ENCODE data around the gene TRIAP1.
"Not testable (repeated sequence)": the region's sequence is repeated elsewhere in the genome, so short reads cannot be mapped to it uniquely, and the experiment has no call there.

Gene TRIAP1

DNA sequence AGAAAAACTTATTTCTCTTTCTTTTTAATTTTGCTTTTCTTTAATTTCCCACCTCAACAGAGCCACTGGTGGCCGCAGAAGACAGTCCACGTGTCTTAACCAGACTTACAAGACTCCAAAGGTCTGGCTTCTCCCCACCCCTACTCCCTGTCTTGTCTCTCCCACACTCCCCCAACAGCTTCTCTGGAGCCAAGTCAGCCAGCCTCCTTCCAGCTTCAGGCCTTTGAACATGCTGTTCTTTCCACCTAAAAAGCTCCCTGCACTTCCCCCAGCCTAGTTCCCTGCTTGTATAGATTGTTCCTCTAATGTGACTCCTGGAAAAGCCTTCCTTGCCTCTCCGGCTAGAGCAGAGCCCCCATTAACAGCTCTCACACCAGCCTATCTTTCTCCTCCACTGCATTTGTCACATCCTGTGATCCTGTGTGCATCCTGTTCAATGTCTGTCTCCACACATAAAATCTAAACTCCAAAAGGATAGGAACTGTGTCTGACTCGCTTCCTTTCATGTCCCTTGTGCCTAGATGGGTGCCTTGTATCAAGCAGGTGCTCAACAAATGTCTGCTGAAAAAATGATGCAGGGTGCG, 42.0 kb upstream of the TRIAP1 start:
- Histone ChIP-seq H2BK5ac (ENCODE audit: low read length) (no peak overlapping the region), H3K79me1 (ENCODE audit: low read length) (no peaks in the 10 kb centered on the region), H3K27me3 (ENCODE audit: insufficient read depth, low read length, poor library complexity) (no peaks in the 10 kb centered on the region), H3K23ac (ENCODE audit: low read length) (no peak overlapping the region), H3K9ac (ENCODE audit: low read length) (no peak overlapping the region), H3K4ac (ENCODE audit: low read depth, low read length) (no peak overlapping the region), H3K4me1 (ENCODE audit: control insufficient read depth, low read depth, low read length) (no peaks in the 10 kb centered on the region), H3K18ac (ENCODE audit: low read length) (no peak overlapping the region), H4K8ac (ENCODE audit: low read depth, low read length) (no peak overlapping the region), H2AK5ac (ENCODE audit: low read length) (no peak overlapping the region), H3K79me2 (ENCODE audit: control insufficient read depth, insufficient read depth, low read length) (no peaks in the 10 kb centered on the region), H3K56ac (ENCODE audit: low read length) (no peak overlapping the region), H3K27ac (ENCODE audit: low read depth, low read length) (no peak overlapping the region), H3K4me2 (ENCODE audit: low read length) (no peak overlapping the region), H2BK15ac (replicated peaks; ENCODE audit: low read depth) (no peak overlapping the region), H3K4me3 (ENCODE audit: low read length) (no peak overlapping the region), H3K36me3 (ENCODE audit: control insufficient read depth, insufficient read depth, low read length) (no peaks in the 10 kb centered on the region), H4K5ac (ENCODE audit: low read length) (no peak overlapping the region), H2BK120ac (ENCODE audit: low read depth, low read length) (no peak overlapping the region)
- no peak for DNase-seq
- no CpG with 5 or more reads among the region's 5 CpGs for WGBS (ENCODE audit: extremely low coverage, insufficient coverage, low lambda C conversion rate)

DNA sequence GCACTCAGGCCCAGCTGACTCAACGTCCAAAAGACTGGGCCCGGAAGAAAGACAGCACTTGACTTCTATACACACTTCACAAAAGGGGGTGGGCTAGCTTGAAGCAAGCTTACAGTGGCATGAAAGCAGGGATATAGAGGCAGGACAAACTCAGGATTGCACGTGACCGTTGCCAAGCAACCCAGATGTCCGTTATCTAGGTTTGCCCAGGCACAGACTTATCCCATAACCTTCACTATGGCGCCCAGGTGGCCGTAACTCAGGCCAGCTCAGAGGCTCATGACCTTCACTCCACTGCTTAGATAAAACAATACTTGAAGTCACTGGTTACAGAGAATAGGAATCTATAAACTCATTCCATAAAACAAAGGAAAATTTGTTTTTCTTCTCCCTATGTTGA, 41.4 kb upstream of the TRIAP1 start:
- H3K56ac ChIP-seq (ENCODE audit: low read length); H3K27ac ChIP-seq (ENCODE audit: low read depth, low read length); DNase-seq; H3K79me1 ChIP-seq (ENCODE audit: low read length); H2BK5ac ChIP-seq (ENCODE audit: low read length); H2BK15ac ChIP-seq (replicated peaks; ENCODE audit: low read depth); H3K27me3 ChIP-seq (ENCODE audit: insufficient read depth, low read length, poor library complexity); H2BK120ac ChIP-seq (ENCODE audit: low read depth, low read length); H3K4me3 ChIP-seq (ENCODE audit: low read length); H3K23ac ChIP-seq (ENCODE audit: low read length); H3K79me2 ChIP-seq (ENCODE audit: control insufficient read depth, insufficient read depth, low read length); H4K8ac ChIP-seq (ENCODE audit: low read depth, low read length); H3K4ac ChIP-seq (ENCODE audit: low read depth, low read length); H2AK5ac ChIP-seq (ENCODE audit: low read length); H3K4me2 ChIP-seq (ENCODE audit: low read length); H3K4me1 ChIP-seq (ENCODE audit: control insufficient read depth, low read depth, low read length); H3K36me3 ChIP-seq (ENCODE audit: control insufficient read depth, insufficient read depth, low read length); H3K9ac ChIP-seq (ENCODE audit: low read length); H4K5ac ChIP-seq (ENCODE audit: low read length); H3K18ac ChIP-seq (ENCODE audit: low read length): not testable (repeated sequence)
- WGBS (ENCODE audit: extremely low coverage, insufficient coverage, low lambda C conversion rate): no CpG with 5 or more reads among the region's 7 CpGs

DNA sequence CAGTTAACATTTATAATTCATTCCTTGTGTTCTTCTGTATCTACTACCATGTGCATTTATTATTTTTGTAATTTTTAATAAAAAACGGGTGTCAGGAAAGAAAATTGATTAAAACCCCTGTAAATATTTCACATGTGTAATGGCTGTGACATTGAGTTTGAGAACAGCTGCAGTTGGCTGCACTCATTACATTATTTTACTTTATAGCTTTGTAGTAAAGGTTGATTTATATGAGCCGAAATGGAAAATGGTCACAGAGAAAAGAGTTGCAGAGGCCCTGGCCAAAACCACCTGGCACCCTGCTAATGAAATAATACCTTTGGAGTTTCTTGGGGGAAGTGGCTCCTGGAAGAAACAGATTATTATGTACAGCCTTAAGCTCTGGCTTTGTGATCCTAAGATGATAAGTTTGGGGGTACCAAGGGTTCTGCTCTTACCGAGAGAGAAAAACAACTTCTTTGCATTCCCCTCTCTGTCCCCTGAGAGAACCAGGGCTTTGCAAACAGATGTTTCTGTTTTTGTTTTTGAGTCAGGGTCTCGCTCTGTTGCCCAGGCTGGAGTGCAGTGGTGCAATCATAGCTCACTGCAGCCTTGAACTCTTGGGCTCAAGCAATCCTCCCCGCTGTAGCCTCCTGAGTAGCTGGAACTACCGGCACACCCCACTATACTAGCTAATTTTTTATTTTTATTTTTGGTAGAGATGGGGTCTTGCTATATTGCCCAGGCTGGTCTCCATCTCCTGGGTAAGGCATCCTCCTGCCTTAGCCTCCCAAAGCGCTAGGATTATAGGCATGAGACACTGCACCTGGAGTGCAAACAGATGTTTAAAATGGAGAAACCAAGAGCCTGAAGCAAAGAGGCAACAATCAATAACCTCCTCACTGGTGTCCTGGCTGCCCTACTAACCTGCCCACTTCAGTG, 40.0 kb upstream of the TRIAP1 start:
- no peak overlapping the region for H2BK15ac ChIP-seq (replicated peaks; ENCODE audit: low read depth)
- H3K36me3 ChIP-seq (ENCODE audit: control insufficient read depth, insufficient read depth, low read length): no peaks in the 10 kb centered on the region
- H3K4me3 ChIP-seq (ENCODE audit: low read length): no peak overlapping the region
- H3K23ac ChIP-seq (ENCODE audit: low read length): no peak overlapping the region
- H2BK120ac ChIP-seq (ENCODE audit: low read depth, low read length): no peak overlapping the region
- H2AK5ac ChIP-seq (ENCODE audit: low read length): no peak overlapping the region
- H4K5ac ChIP-seq (ENCODE audit: low read length): no peak overlapping the region
- H3K4ac ChIP-seq (ENCODE audit: low read depth, low read length): no peak overlapping the region
- WGBS (ENCODE audit: extremely low coverage, insufficient coverage, low lambda C conversion rate): no CpG with 5 or more reads among the region's 7 CpGs
- no peaks in the 10 kb centered on the region for H3K27me3 ChIP-seq (ENCODE audit: insufficient read depth, low read length, poor library complexity)
- no peaks in the 10 kb centered on the region for H3K4me1 ChIP-seq (ENCODE audit: control insufficient read depth, low read depth, low read length)
- DNase-seq: no peak
- no peak overlapping the region for H3K9ac ChIP-seq (ENCODE audit: low read length)
- no peaks in the 10 kb centered on the region for H3K79me1 ChIP-seq (ENCODE audit: low read length)
- no peak overlapping the region for H3K18ac ChIP-seq (ENCODE audit: low read length)
- H3K4me2 ChIP-seq (ENCODE audit: low read length): no peak overlapping the region
- no peak overlapping the region for H2BK5ac ChIP-seq (ENCODE audit: low read length)
- H3K27ac ChIP-seq (ENCODE audit: low read depth, low read length): no peak overlapping the region
- no peaks in the 10 kb centered on the region for H3K79me2 ChIP-seq (ENCODE audit: control insufficient read depth, insufficient read depth, low read length)
- H4K8ac ChIP-seq (ENCODE audit: low read depth, low read length): no peak overlapping the region
- no peak overlapping the region for H3K56ac ChIP-seq (ENCODE audit: low read length)

DNA sequence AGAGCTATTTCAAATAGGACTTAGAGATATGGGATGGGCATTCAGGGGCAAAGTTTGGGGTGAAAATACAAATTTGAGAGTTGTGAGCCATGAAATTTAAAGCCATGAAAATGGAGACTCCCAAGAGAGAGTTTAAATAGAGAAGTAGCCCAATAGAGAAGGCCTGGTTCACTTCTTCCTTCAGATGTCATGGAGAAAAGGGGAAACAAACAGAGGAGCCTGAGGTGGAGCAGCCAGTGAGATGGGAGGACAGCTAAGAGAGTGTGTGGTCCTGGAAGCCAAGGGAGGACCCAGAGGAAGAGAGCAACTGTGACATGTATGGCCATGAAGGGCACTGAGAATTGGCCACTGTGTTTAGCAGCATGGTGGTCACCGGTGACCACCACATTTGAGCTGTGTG, 37.4 kb upstream of the TRIAP1 start:
- no peak overlapping the region for H2BK5ac ChIP-seq (ENCODE audit: low read length)
- no peak overlapping the region for H2BK15ac ChIP-seq (replicated peaks; ENCODE audit: low read depth)
- no peak overlapping the region for H3K4ac ChIP-seq (ENCODE audit: low read depth, low read length)
- no peak for DNase-seq
- H3K36me3 ChIP-seq (ENCODE audit: control insufficient read depth, insufficient read depth, low read length): no peaks in the 10 kb centered on the region
- no peak overlapping the region for H2AK5ac ChIP-seq (ENCODE audit: low read length)
- H4K5ac ChIP-seq (ENCODE audit: low read length): no peak overlapping the region
- no peak overlapping the region for H3K27ac ChIP-seq (ENCODE audit: low read depth, low read length)
- H3K4me3 ChIP-seq (ENCODE audit: low read length): no peak overlapping the region
- H3K79me2 ChIP-seq (ENCODE audit: control insufficient read depth, insufficient read depth, low read length): no peaks in the 10 kb centered on the region
- H3K4me2 ChIP-seq (ENCODE audit: low read length): no peak overlapping the region
- no peak overlapping the region for H2BK120ac ChIP-seq (ENCODE audit: low read depth, low read length)
- H3K23ac ChIP-seq (ENCODE audit: low read length): no peak overlapping the region
- H4K8ac ChIP-seq (ENCODE audit: low read depth, low read length): no peak overlapping the region
- H3K4me1 ChIP-seq (ENCODE audit: control insufficient read depth, low read depth, low read length): no peaks in the 10 kb centered on the region
- H3K79me1 ChIP-seq (ENCODE audit: low read length): no peaks in the 10 kb centered on the region
- no peak overlapping the region for H3K56ac ChIP-seq (ENCODE audit: low read length)
- WGBS (ENCODE audit: extremely low coverage, insufficient coverage, low lambda C conversion rate): no CpG with 5 or more reads among the region's 1 CpG
- H3K9ac ChIP-seq (ENCODE audit: low read length): no peak overlapping the region
- H3K18ac ChIP-seq (ENCODE audit: low read length): no peak overlapping the region
- no peaks in the 10 kb centered on the region for H3K27me3 ChIP-seq (ENCODE audit: insufficient read depth, low read length, poor library complexity)

DNA sequence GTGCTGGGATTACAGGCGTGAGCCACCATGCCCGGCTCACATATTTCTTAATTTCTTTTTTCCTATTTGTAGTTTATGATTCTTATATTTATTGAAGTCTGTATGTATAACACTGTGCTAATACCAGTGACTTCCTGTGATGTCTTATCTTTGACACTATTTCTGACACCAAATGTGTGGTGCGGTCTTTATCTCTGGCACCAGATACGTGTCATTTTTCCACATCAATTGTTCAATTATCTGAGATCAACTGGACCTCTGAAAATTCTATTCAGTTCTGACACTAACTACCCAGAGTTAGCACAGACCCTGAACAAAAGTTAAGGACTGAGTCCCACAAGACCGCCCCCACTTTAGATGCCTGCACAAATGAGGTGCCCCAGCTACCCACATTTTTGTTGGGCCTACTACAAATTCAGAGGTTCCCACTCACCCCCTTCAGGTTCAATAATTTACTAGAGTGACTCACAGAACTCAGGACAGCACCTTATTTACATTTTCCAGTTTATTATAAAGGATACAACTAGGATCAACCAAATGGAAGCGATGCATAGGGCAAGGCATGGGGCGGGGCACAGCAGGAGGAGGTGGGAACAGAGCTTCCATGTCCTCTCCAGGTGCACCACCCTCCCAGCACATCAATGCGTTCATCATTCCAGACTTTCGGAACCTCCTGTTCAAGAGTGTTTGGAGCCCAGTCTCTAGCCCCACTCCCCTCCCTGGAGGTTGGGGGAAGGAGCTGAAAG, 35.0 kb upstream of the TRIAP1 start:
- no peak overlapping the region for H2AK5ac ChIP-seq (ENCODE audit: low read length)
- no peaks in the 10 kb centered on the region for H3K36me3 ChIP-seq (ENCODE audit: control insufficient read depth, insufficient read depth, low read length)
- H3K4me1 ChIP-seq (ENCODE audit: control insufficient read depth, low read depth, low read length): no peaks in the 10 kb centered on the region
- no peak overlapping the region for H4K5ac ChIP-seq (ENCODE audit: low read length)
- H3K79me1 ChIP-seq (ENCODE audit: low read length): no peaks in the 10 kb centered on the region
- H3K9ac ChIP-seq (ENCODE audit: low read length): no peak overlapping the region
- H3K56ac ChIP-seq (ENCODE audit: low read length): no peak overlapping the region
- H3K4me3 ChIP-seq (ENCODE audit: low read length): no peak overlapping the region
- no peaks in the 10 kb centered on the region for H3K27me3 ChIP-seq (ENCODE audit: insufficient read depth, low read length, poor library complexity)
- no peak overlapping the region for H3K4me2 ChIP-seq (ENCODE audit: low read length)
- no peak for DNase-seq
- H3K79me2 ChIP-seq (ENCODE audit: control insufficient read depth, insufficient read depth, low read length): no peaks in the 10 kb centered on the region
- no peak overlapping the region for H3K27ac ChIP-seq (ENCODE audit: low read depth, low read length)
- no CpG with 5 or more reads among the region's 9 CpGs for WGBS (ENCODE audit: extremely low coverage, insufficient coverage, low lambda C conversion rate)
- no peak overlapping the region for H2BK120ac ChIP-seq (ENCODE audit: low read depth, low read length)
- H2BK5ac ChIP-seq (ENCODE audit: low read length): no peak overlapping the region
- H2BK15ac ChIP-seq (replicated peaks; ENCODE audit: low read depth): no peak overlapping the region
- no peak overlapping the region for H3K4ac ChIP-seq (ENCODE audit: low read depth, low read length)
- H3K18ac ChIP-seq (ENCODE audit: low read length): no peak overlapping the region
- H4K8ac ChIP-seq (ENCODE audit: low read depth, low read length): no peak overlapping the region
- H3K23ac ChIP-seq (ENCODE audit: low read length): no peak overlapping the region

All from mesendoderm (in vitro differentiated cells).